ENCODE results near the gene MACROD2. TPM values are rescaled to one million over a fixed set of nuclear protein-coding genes. Genes with fewer than 3 reads are reported as not detected.

Gene MACROD2
- total RNA-seq, 1 experiment from 2014 or later = 1.6 TPM

GRCh38 chr20:14489544-14489943 lies 494.2 kb downstream of the MACROD2 start:
- Histone ChIP-seq H2AK5ac (ENCODE audit: insufficient read length, low read length) (no peak overlapping the region), H2BK12ac (ENCODE audit: insufficient read length, low read depth, low read length) (no peak overlapping the region), H3K27me3 (ENCODE audit: insufficient read depth, low read length) (no peaks in the 10 kb centered on the region), H2BK120ac (ENCODE audit: low read depth, low read length, poor library complexity, severe bottlenecking) (no peak overlapping the region), H4K5ac (ENCODE audit: insufficient read length, low read depth, low read length) (no peak overlapping the region), H3K18ac (ENCODE audit: insufficient read length, low read depth, low read length) (no peak overlapping the region), H3K27ac (ENCODE audit: insufficient read length, low read depth, low read length) (no peak overlapping the region), H4K20me1 (ENCODE audit: control insufficient read depth, insufficient read depth, insufficient read length) (no peaks in the 10 kb centered on the region), H3K23ac (ENCODE audit: insufficient read length, low read depth, low read length) (no peak overlapping the region), H2AFZ (ENCODE audit: low read length) (no peak overlapping the region), H2BK5ac (ENCODE audit: insufficient read length, low read length) (no peak overlapping the region), H3K4me2 (ENCODE audit: insufficient read depth, insufficient read length, low read length) (no peak overlapping the region), H3K23me2 (ENCODE audit: insufficient read length, low read depth, low read length, poor library complexity, severe bottlenecking) (no peaks in the 10 kb centered on the region), H3K9ac (ENCODE audit: extremely low read depth, insufficient read length, low read length) (no peak overlapping the region), H3T11ph (ENCODE audit: low read length) (no peak overlapping the region), H2BK15ac (ENCODE audit: low read depth, low read length) (no peak overlapping the region), H3K56ac (ENCODE audit: insufficient read length, low read depth, low read length) (no peak overlapping the region), H4K91ac (ENCODE audit: insufficient read length, low read depth, low read length) (no peak overlapping the region), H3K4ac (ENCODE audit: low read depth, low read length) (no peak overlapping the region), H4K8ac (replicated peaks; ENCODE audit: insufficient read length, low read depth, low read length) (no peak overlapping the region), H3K4me1 (ENCODE audit: insufficient read depth, low read length) (no peaks in the 10 kb centered on the region), H3K9me3 (ENCODE audit: control insufficient read depth, low read depth, low read length) (no peaks in the 10 kb centered on the region), H2BK20ac (ENCODE audit: low read depth, low read length, poor library complexity, severe bottlenecking) (no peak overlapping the region), H3K79me2 (ENCODE audit: insufficient read depth, low read length) (no peaks in the 10 kb centered on the region; the same call in 1 of the 2 replicates), H3K79me1 (ENCODE audit: insufficient read depth, low read depth, low read length, poor library complexity, severe bottlenecking) (no peaks in the 10 kb centered on the region), H3K14ac (ENCODE audit: insufficient read depth, low read length) (no peak overlapping the region)
- H3K4me1 Mint-ChIP-seq = 0 out of 4 replicates have a peak, but pooled peaks cover 0 to 4% of the 10 kb centered on the region in 2 experiments
- WGBS (ENCODE audit: extremely low coverage, insufficient read length, low lambda C conversion rate) = no CpG with 5 or more reads among the region's 2 CpGs
- no peaks in the 10 kb centered on the region for H3K36me3 Mint-ChIP-seq (ENCODE audit: insufficient read depth in 1 of 3, low read depth in 3 of 3)
- H3K27me3 Mint-ChIP-seq (ENCODE audit: low read depth) = no peaks in the 10 kb centered on the region
- no peak overlapping the region for H3K27ac Mint-ChIP-seq
- TF ChIP-seq CTCF (conservative IDR thresholded peaks at IDR 0.05) = no peak
- no peak for DNase-seq
- H3K4me3 Mint-ChIP-seq = no peak overlapping the region
- no peaks in the 10 kb centered on the region; a peak in 2 of 5 replicates for H3K9me3 Mint-ChIP-seq

All from H9 (cell line).